ENCODE measurements around the gene RAB30. TPM values are rescaled to one million over a fixed set of nuclear protein-coding genes. Genes with fewer than 3 reads are reported as not detected.

The RAB30 gene
- total RNA-seq, 1 donor from 2014 or later, result 10.8 TPM

- Histone ChIP-seq H3K4me3 (no peak overlapping the region), H3K9me3 (no peaks in the 10 kb centered on the region), H3K36me3 (no peaks in the 10 kb centered on the region), H3K27me3 (no peaks in the 10 kb centered on the region), H3K27ac (no peak overlapping the region), H3K4me1 (peaks cover 34% of the 10 kb centered on the region)
- DNase-seq (ENCODE audit: extremely low spot score in 2 of 2), result no peak
- intact Hi-C loops (cut with DNase I), result no loop called here
- TF ChIP-seq POLR2A (IDR thresholded peaks at IDR 0.05) (no peak), CTCF (IDR thresholded peaks at IDR 0.05) (no peak), POLR2AphosphoS5 (IDR thresholded peaks at IDR 0.05; ENCODE audit: insufficient read depth in 1 of 2, low read depth in 1 of 2) (no peak)
Observed at GRCh38 chr11:83054904-83055380, 16.8 kb downstream of the RAB30 start.

- Histone ChIP-seq H3K4me1 (peaks cover 34% of the 10 kb centered on the region), H3K9me3 (no peaks in the 10 kb centered on the region), H3K27ac (no peak overlapping the region)
Observed at GRCh38 chr11:83054001-83054400, 17.7 kb downstream of the RAB30 start.

GRCh38 chr11:83051760-83052671 lies 19.7 kb downstream of the RAB30 start:
- Histone ChIP-seq H3K4me1 (peaks cover 50% of the 10 kb centered on the region), H3K27me3 (no peaks in the 10 kb centered on the region), H3K36me3 (no peaks in the 10 kb centered on the region), H3K27ac (peak overlapping the region; percentile 67), H3K9me3 (no peaks in the 10 kb centered on the region), H3K4me3 (no peak overlapping the region)
- no peak for DNase-seq (ENCODE audit: extremely low spot score in 2 of 2)
- intact Hi-C loops (cut with DNase I), result loop anchor here (2.0 kb wide), 1 partner anchor 17 kb away; no protein-coding TSS in a partner anchor
- no peak for TF ChIP-seq CTCF (IDR thresholded peaks at IDR 0.05)
- TF ChIP-seq POLR2AphosphoS5 (IDR thresholded peaks at IDR 0.05; ENCODE audit: insufficient read depth in 1 of 2, low read depth in 1 of 2), result peak in 1 of 2 donors; percentile 86

More at GRCh38 chr11:83054001-83054400, 17.7 kb downstream of the RAB30 start:
- Histone ChIP-seq H3K27me3 (no peaks in the 10 kb centered on the region), H3K36me3 (no peaks in the 10 kb centered on the region), H3K4me3 (no peak overlapping the region)
- intact Hi-C loops (cut with DNase I), result no loop called here
- TF ChIP-seq POLR2AphosphoS5 (IDR thresholded peaks at IDR 0.05; ENCODE audit: insufficient read depth in 1 of 2, low read depth in 1 of 2) (no peak), CTCF (IDR thresholded peaks at IDR 0.05) (no peak), POLR2A (IDR thresholded peaks at IDR 0.05) (no peak)
- no peak for DNase-seq (ENCODE audit: extremely low spot score in 2 of 2)

GRCh38 chr11:83047515-83048225 lies 24.0 kb downstream of the RAB30 start:
- H3K27ac ChIP-seq, result peak overlapping the region; percentile 46
- H3K27me3 ChIP-seq, result no peaks in the 10 kb centered on the region
- no peaks in the 10 kb centered on the region for H3K36me3 ChIP-seq
- peaks cover 54% of the 10 kb centered on the region for H3K4me1 ChIP-seq
- H3K9me3 ChIP-seq, result no peaks in the 10 kb centered on the region
- intact Hi-C loops (cut with DNase I), result loop anchor here (10.0 kb wide), 1 partner anchor 53 kb away; no protein-coding TSS in a partner anchor
- TF ChIP-seq POLR2AphosphoS5 (IDR thresholded peaks at IDR 0.05; ENCODE audit: insufficient read depth in 1 of 2, low read depth in 1 of 2), result no peak
- no peak for TF ChIP-seq POLR2A (IDR thresholded peaks at IDR 0.05)
- TF ChIP-seq CTCF (IDR thresholded peaks at IDR 0.05), result no peak
- DNase-seq (ENCODE audit: extremely low spot score in 2 of 2), result no peak
- no peak overlapping the region for H3K4me3 ChIP-seq
